Measurements from ENCODE around the gene MLLT10.
A peak's percentile ranks its signal among the peaks of the same experiment; 100 is the strongest.

MLLT10 gene

GRCh38 chr10:21511946-21512572 lies 22.0 kb upstream of the MLLT10 start:
- no peaks in the 10 kb centered on the region for H3K36me3 ChIP-seq (ENCODE audit: control insufficient read depth in 2 of 2, insufficient read depth in 2 of 2, low read length in 2 of 2)
- H3K27ac ChIP-seq (ENCODE audit: low read length): no peak overlapping the region
- H3K4me3 ChIP-seq (ENCODE audit: low read length in 2 of 2): no peak overlapping the region
- no peak overlapping the region for H3K9ac ChIP-seq (ENCODE audit: low read length in 2 of 2)
- no peaks in the 10 kb centered on the region for H3K9me3 ChIP-seq (ENCODE audit: control insufficient read depth in 2 of 2, low read length in 2 of 2)
- H3K27me3 ChIP-seq (ENCODE audit: control insufficient read depth in 1 of 2, insufficient read depth in 2 of 2, low read length in 2 of 2): no peaks in the 10 kb centered on the region
- H3K4me1 ChIP-seq (ENCODE audit: control insufficient read depth, insufficient read depth, low read length): peaks cover 9% of the 10 kb centered on the region

GRCh38 chr10:21512573-21513404 lies 21.2 kb upstream of the MLLT10 start:
- H3K9me3 ChIP-seq (ENCODE audit: control insufficient read depth in 2 of 2, low read length in 2 of 2): no peaks in the 10 kb centered on the region
- no peaks in the 10 kb centered on the region for H3K27me3 ChIP-seq (ENCODE audit: control insufficient read depth in 1 of 2, insufficient read depth in 2 of 2, low read length in 2 of 2)
- peaks cover 12% of the 10 kb centered on the region for H3K4me1 ChIP-seq (ENCODE audit: control insufficient read depth, insufficient read depth, low read length)
- H3K4me3 ChIP-seq (ENCODE audit: low read length in 2 of 2): no peak overlapping the region
- no peak overlapping the region for H3K9ac ChIP-seq (ENCODE audit: low read length in 2 of 2)
- no peaks in the 10 kb centered on the region for H3K36me3 ChIP-seq (ENCODE audit: control insufficient read depth in 2 of 2, insufficient read depth in 2 of 2, low read length in 2 of 2)
- H3K27ac ChIP-seq (ENCODE audit: low read length): no peak overlapping the region

- Histone ChIP-seq H3K36me3 (ENCODE audit: control insufficient read depth in 2 of 2, insufficient read depth in 2 of 2, low read length in 2 of 2) (no peaks in the 10 kb centered on the region), H3K4me1 (ENCODE audit: control insufficient read depth, insufficient read depth, low read length) (peaks cover 18% of the 10 kb centered on the region), H3K9me3 (ENCODE audit: control insufficient read depth in 2 of 2, low read length in 2 of 2) (no peaks in the 10 kb centered on the region), H3K4me3 (ENCODE audit: low read length in 2 of 2) (no peak overlapping the region), H3K27me3 (ENCODE audit: control insufficient read depth in 1 of 2, insufficient read depth in 2 of 2, low read length in 2 of 2) (no peaks in the 10 kb centered on the region), H3K27ac (ENCODE audit: low read length) (no peak overlapping the region), H3K9ac (ENCODE audit: low read length in 2 of 2) (no peak overlapping the region)
Measured at GRCh38 chr10:21513405-21513788, 20.6 kb upstream of the MLLT10 start.

GRCh38 chr10:21514129-21514817 lies 19.8 kb upstream of the MLLT10 start:
- Histone ChIP-seq H3K4me3 (ENCODE audit: low read length in 2 of 2) (peak overlapping the region; percentile 78 to 87), H3K4me1 (ENCODE audit: control insufficient read depth, insufficient read depth, low read length) (peaks cover 20% of the 10 kb centered on the region), H3K27me3 (ENCODE audit: control insufficient read depth in 1 of 2, insufficient read depth in 2 of 2, low read length in 2 of 2) (peaks cover 0 to 6% of the 10 kb centered on the region in 2 donors), H3K27ac (ENCODE audit: low read length) (no peak overlapping the region), H3K9me3 (ENCODE audit: control insufficient read depth in 2 of 2, low read length in 2 of 2) (no peaks in the 10 kb centered on the region), H3K36me3 (ENCODE audit: control insufficient read depth in 2 of 2, insufficient read depth in 2 of 2, low read length in 2 of 2) (no peaks in the 10 kb centered on the region), H3K9ac (ENCODE audit: low read length in 2 of 2) (no peak overlapping the region)

GRCh38 chr10:21514818-21515351 lies 19.1 kb upstream of the MLLT10 start:
- Histone ChIP-seq H3K4me1 (ENCODE audit: control insufficient read depth, insufficient read depth, low read length) (peaks cover 25% of the 10 kb centered on the region), H3K36me3 (ENCODE audit: control insufficient read depth in 2 of 2, insufficient read depth in 2 of 2, low read length in 2 of 2) (no peaks in the 10 kb centered on the region), H3K27ac (ENCODE audit: low read length) (no peak overlapping the region), H3K9me3 (ENCODE audit: control insufficient read depth in 2 of 2, low read length in 2 of 2) (no peaks in the 10 kb centered on the region), H3K9ac (ENCODE audit: low read length in 2 of 2) (no peak overlapping the region), H3K4me3 (ENCODE audit: low read length in 2 of 2) (peak overlapping the region; percentile 78 to 87), H3K27me3 (ENCODE audit: control insufficient read depth in 1 of 2, insufficient read depth in 2 of 2, low read length in 2 of 2) (peaks cover 0 to 6% of the 10 kb centered on the region in 2 donors)

GRCh38 chr10:21515361-21516241 lies 18.4 kb upstream of the MLLT10 start:
- Histone ChIP-seq H3K9ac (ENCODE audit: low read length in 2 of 2) (peak overlapping the region; percentile 17 to 60), H3K4me1 (ENCODE audit: control insufficient read depth, insufficient read depth, low read length) (peaks cover 23% of the 10 kb centered on the region), H3K36me3 (ENCODE audit: control insufficient read depth in 2 of 2, insufficient read depth in 2 of 2, low read length in 2 of 2) (no peaks in the 10 kb centered on the region), H3K27ac (ENCODE audit: low read length) (peak overlapping the region; percentile 69), H3K27me3 (ENCODE audit: control insufficient read depth in 1 of 2, insufficient read depth in 2 of 2, low read length in 2 of 2) (peaks cover 0 to 8% of the 10 kb centered on the region in 2 donors), H3K9me3 (ENCODE audit: control insufficient read depth in 2 of 2, low read length in 2 of 2) (no peaks in the 10 kb centered on the region), H3K4me3 (ENCODE audit: low read length in 2 of 2) (peak overlapping the region; percentile 78 to 87)

GRCh38 chr10:21516242-21517131 lies 17.5 kb upstream of the MLLT10 start:
- Histone ChIP-seq H3K9me3 (ENCODE audit: control insufficient read depth in 2 of 2, low read length in 2 of 2) (no peaks in the 10 kb centered on the region), H3K9ac (ENCODE audit: low read length in 2 of 2) (peak overlapping the region; percentile 17 to 60), H3K4me3 (ENCODE audit: low read length in 2 of 2) (peak overlapping the region; percentile 78 to 87), H3K27me3 (ENCODE audit: control insufficient read depth in 1 of 2, insufficient read depth in 2 of 2, low read length in 2 of 2) (peaks cover 0 to 8% of the 10 kb centered on the region in 2 donors), H3K27ac (ENCODE audit: low read length) (peak overlapping the region; percentile 69), H3K4me1 (ENCODE audit: control insufficient read depth, insufficient read depth, low read length) (peaks cover 24% of the 10 kb centered on the region), H3K36me3 (ENCODE audit: control insufficient read depth in 2 of 2, insufficient read depth in 2 of 2, low read length in 2 of 2) (no peaks in the 10 kb centered on the region)

GRCh38 chr10:21517134-21518031 lies 16.6 kb upstream of the MLLT10 start:
- H3K36me3 ChIP-seq (ENCODE audit: control insufficient read depth in 2 of 2, insufficient read depth in 2 of 2, low read length in 2 of 2): no peaks in the 10 kb centered on the region
- peak overlapping the region; percentile 72 to 81 for H3K9ac ChIP-seq (ENCODE audit: low read length in 2 of 2)
- H3K9me3 ChIP-seq (ENCODE audit: control insufficient read depth in 2 of 2, low read length in 2 of 2): no peaks in the 10 kb centered on the region
- peak overlapping the region; percentile 92 for H3K27ac ChIP-seq (ENCODE audit: low read length)
- H3K27me3 ChIP-seq (ENCODE audit: control insufficient read depth in 1 of 2, insufficient read depth in 2 of 2, low read length in 2 of 2): peaks cover 0 to 8% of the 10 kb centered on the region in 2 donors
- H3K4me1 ChIP-seq (ENCODE audit: control insufficient read depth, insufficient read depth, low read length): peaks cover 24% of the 10 kb centered on the region
- peak overlapping the region; percentile 87 to 91 for H3K4me3 ChIP-seq (ENCODE audit: low read length in 2 of 2)
